ENCODE measurements around the gene BRAP.
"Not testable (repeated sequence)": the region's sequence is repeated elsewhere in the genome, so short reads cannot be mapped to it uniquely, and the experiment has no call there.

Gene BRAP

DNA sequence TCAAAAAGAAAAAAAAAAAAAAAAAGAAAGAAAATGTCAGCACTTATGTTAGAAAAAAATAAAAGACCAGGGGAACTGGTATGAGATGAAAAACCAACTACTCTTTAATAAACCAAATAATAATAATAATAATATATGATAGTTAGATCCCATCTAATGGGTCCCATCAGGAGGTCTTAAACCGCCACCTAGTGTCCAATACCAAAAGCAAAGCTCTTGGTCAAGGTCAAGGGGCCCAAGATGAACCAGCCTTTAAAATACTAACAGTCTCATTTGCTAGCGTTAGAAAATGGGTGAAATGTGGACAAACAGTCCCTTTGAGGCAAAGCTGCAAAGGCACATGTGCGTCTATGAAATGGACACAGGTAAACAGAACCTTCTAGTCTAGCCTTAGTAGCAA is 12.3 kb downstream of the BRAP start:
- DNase-seq (ENCODE audit: low read depth): no peak

DNA sequence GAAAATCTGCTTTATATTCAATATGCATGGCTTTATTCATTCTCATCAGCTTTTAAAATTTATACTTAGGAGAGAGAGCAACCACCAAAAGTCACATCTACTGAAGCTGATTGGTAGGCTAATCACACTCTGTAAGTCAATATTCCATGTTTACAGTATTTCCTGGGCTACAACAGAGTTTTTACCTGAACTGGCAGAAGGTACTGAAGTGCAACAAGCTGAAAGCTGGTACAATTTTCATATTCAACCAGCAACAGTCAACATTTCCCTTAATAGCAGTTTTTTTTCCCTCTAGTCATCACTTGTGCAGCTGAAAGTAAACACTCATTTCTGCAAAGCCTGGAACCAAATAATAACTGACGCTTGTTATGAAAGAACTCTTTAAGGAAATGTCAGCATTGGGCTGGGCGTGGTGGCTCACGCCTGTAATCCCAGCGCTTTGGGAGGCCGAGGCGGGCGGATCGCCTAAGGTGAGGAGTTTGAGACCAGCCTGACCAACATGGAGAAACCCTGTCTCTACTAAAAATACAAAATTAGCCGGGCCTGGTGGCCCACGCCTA is 12.9 kb downstream of the BRAP start:
- no peak for DNase-seq (ENCODE audit: low read depth)

DNA sequence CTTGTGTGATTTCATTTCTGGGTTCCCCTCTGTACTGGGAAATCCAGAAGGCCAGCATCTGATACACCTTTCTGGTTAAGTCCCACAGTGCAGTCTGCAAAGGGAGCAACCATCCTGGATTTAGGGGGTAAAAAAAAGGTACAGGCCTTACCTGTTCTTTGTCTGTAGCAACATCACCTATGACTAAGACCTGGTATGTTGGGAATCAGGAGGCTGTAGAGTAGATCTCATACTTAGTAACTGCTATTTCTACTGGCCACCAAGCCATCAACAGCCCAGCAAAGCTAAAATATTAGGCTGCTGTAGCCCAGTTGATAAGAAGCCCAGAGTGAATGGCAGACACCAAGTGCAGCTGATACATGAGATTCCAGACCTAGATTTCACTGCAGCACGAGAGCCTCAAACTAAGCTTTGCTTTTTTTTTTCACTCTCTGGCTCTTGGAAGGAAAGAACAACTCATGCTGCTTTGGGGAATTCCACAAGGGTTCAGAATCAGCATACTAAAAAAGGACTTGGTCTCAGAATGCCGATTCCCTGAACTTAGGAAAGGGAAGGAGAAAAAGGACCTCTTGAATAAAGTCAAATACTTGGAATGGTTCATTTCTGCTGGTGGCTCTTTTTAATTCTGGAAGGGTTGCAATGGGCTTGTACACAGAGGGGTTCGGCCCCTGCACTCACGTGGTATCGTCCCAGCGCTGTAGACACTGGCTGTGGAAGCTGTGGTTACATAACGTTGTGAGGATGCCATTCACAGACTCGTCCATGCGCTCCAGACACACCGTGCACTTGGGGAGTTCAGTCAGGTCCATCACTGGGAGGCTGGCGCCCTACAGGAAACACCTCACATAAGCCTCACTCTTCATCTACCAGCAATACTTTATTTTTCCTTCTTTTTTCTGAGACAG is 20.5 kb downstream of the BRAP start:
- DNase-seq (ENCODE audit: low read depth): no peak

DNA sequence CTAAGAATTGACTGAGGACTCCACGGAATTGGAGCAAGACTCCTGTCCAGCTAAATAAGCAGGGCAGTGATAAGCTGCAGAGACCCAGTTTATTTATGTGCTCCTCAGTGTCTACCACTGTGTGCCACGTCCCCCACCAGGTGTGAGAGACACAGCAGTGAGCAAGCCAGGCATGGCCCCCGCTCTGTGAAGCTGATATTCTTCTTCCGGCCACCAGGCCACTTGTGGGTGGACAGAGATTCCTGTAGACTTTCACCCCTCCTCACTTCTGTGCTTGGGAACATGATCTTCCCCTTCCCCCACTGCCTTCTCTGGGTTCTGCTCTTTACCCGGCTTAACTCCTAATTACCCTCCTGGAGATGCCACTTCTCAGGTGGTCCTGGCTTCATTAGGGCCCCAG is 21.3 kb downstream of the BRAP start:
- DNase-seq (ENCODE audit: low read depth): no peak

DNA sequence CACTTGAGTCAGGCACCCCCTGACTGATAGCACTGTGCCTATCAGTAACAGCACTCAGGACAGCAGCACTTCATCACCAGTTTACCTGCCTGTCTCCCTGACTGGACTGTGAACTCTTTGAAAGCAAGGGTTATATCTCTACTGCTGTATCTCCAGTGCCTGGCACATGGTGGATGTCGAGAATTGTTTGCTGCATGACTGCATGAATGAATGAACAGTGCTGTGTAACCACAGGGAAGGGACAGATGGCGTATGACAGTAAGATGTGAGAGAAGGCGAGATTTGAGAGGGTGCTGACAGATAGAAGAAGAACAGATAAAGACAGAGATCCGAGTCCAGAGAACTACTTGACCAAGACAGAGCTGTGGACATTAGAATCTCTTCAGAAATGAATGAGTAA is 29.7 kb downstream of the BRAP start:
- DNase-seq (ENCODE audit: low read depth): no peak

DNA sequence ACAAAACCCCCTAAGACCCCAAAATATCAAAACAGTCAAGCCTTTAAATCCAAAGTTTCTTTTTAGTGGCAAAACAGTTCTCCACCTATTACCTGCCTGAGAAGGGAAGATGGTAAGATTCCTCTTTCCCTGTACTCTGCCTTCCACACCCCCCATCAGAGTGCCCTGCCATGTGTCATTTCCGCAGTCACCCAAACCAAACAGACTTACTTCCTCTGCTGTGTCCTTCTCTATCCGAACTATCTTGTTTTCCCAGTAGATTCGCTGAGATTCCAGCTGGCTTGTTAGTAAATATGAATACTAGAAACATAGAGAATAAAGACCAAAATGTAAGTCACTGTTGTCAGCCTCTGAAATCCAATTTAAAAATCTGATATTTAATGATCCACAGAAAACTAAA is 30.4 kb downstream of the BRAP start:
- no peak for DNase-seq (ENCODE audit: low read depth)

DNA sequence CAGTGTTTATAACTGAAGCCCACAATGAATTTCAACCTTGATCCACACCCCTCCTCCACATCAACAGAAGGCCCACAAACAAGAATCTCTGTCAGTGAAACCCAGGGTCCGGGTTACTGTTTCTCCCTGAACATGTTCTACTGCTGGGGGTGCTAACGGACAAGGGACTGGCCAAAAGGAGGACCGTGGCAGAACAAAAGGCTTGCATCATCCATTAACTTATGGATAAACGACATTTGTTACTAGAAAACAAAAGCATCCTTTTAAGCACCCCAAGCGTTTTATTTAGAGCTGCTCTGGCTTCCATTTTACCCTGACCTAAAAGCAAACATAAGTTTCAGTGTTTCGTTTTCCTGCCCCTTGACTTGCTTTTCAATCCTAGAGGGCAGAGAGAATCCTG is 32.2 kb downstream of the BRAP start:
- DNase-seq (ENCODE audit: low read depth): no peak

DNA sequence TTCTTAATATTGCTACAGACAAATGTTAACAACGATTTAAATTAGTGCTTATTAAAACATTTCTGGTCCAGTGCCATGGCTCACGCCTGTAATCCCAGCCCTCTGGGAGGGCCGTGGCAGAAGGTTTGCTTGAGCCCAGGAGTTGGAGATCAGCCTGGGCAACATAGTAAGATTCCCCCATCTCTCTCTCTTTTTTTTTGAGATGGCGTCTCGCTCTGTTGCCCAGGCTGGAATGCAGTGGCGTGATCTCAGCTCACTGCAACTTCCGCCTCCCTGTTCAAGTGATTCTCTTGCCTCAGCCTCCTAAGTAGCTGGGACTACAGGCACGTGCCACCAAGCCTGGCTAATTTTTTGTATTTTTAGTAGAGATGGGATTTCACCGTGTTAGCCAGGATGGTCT is 33.2 kb downstream of the BRAP start:
- DNase-seq (ENCODE audit: low read depth): not testable (repeated sequence)

DNA sequence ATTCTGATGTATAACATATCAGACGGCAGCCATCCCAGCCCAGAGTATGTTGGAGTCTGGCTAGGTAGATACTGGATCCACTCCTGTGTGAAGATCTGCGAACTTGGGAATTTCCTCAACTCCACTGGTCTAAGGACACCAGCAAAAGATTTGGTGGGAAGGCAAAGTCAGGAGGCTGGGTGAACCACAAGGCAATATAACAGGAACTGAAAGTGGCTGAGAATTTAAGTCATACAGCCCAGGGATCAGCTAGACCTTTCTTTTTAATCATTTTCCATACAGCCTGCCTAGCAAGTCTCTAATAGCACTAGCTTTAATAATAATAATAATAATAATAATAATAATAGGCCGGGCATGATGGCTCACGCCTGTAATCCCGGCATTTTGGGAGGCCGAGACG is 34.8 kb downstream of the BRAP start:
- no peak for DNase-seq (ENCODE audit: low read depth)

DNA sequence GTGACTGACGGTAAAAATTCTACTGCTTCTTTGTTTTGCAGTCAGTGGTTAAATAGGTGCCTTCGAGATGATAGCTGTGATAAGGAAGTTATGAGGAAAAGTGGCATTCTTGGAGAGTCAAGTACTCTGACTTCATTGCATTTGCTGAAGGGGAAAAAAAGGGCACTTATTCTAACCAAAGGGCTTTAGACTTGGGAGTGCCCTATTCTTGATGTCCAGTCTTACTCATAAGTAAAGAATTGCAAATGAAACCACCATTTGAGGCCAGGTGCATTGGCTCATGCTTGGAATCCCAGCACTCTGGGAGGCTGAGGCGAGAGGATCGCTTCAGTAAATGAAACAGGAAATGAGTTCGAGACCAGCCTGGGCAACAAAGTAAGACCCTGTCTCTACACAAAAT is 40.3 kb downstream of the BRAP start:
- DNase-seq (ENCODE audit: low read depth): no peak

DNA sequence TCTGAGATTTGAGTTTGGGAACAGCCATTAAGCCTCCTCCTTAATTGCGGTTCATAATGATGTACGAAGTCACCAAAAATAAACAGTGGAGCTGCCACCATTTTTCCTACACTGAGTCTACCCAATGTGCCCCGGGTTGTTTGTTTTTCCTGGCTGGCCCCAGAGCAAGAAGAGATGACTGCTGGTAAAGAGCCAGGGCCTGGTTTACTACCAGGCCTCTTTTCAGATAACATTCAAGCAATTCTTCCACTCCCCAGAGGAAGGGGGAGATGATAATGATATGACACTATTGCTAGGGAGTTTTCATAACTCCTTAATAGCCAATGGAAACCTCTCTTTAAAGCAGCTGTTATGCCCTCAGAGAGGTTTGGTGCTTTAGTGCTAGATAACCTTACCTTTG is 42.3 kb downstream of the BRAP start:
- DNase-seq (ENCODE audit: low read depth): no peak

DNA sequence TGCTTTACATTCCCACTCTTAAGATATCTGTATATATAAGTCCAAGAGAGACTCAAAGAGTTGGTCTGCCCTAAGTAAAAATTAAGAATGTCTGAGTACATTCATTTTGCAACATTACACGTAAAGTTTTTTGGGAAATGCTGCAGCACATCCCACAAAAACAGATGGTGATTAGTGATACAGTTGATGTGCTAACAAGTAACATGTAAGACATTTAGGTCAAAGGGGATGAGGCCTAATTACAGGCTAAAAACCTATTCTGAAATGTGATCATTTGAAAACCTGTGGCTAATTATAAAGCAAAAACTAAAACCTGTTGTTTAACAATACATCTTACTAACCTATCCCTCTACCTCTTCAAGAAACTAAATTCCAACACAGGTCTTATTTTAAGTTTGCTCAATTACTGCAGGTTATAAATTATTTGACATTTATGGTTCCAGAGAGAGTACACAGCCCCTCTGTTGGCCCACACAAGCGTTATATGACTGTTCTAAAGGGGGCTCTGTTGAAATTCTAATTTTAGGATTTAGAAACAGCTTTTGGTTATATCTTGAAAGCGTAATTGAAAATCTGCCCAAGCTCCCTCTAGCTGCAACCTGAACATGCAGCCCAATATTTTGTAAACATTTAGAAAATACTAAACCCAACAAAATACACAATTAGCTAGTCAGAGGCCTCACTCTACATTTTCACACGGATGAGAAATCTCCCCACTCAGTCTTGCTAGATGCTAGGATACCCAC is 42.9 kb downstream of the BRAP start:
- DNase-seq (ENCODE audit: low read depth): no peak

DNA sequence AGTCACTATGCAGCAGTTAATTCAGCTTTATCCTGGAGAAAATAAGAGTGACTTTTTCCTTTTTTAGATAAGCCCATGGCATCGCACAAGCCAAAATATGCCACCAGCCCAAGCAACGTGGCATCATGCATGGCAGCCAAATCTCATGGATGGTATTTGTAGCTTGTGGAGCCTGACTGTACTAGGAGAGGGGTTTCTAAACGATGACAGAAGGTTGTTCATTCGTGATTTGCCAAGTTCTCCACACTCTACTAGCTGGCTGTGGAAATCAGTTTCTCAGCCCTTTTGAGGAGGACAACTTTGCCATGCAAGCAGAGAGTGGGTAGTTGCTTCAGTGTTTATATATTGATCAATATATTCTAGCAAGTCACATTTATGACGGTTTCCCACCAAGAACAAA is 45.2 kb downstream of the BRAP start:
- DNase-seq (ENCODE audit: low read depth): no peak

DNA sequence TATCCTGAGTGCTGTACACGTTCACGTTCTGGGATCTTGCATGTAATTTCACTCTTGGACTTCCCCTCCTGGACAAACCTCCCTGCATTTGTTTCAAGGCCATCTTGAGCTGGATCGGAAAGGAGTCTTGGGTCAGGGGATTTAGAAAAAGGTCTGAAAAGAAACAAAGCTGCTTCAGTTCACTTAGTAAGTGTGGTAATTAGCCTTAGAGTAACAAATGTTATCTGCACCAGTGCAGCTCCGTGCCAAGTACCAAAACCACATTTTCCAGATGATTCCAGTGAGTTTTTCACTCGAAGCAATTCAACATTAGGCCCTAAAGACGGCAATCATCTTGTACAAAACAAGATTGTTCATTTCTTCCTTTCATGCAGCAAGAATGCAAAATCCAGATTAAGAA is 47.2 kb downstream of the BRAP start:
- DNase-seq (ENCODE audit: low read depth): no peak

DNA sequence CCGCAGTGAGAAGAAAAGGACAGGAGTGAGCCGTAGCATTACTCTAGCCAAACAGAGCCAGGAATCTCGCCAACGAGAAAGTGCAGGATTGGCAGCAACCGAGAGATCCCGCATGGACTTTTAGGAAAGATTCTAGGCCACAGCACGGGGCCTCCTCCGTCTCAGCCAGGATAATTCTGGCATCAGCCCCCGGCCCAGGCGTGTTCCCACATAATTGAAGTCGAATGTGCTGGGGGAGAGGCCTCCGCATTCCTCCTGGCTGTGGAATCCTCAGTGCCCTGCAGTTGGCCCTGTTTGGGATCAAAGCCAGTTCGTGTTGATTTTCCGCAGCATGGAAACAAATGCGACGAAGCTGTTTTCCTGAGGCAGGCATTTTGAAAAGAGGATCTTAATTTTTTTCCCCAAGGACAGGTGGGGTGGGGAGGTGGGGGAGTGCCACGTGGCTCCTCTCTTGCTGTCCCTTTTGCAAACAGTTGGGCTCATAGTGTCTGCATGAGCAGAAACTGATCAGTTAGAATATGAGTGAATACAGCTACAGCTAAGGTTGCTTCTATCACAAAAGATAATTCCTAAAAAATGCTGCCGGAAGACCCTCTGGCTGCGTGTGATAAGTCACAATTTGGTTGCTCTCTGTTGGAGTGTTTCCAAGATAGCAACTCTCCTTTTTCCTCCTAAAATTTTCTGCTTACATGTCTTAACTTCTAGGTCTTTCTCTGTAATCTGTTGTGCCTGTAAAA is 49.4 kb downstream of the BRAP start:
- no peak for DNase-seq (ENCODE audit: low read depth)

DNA sequence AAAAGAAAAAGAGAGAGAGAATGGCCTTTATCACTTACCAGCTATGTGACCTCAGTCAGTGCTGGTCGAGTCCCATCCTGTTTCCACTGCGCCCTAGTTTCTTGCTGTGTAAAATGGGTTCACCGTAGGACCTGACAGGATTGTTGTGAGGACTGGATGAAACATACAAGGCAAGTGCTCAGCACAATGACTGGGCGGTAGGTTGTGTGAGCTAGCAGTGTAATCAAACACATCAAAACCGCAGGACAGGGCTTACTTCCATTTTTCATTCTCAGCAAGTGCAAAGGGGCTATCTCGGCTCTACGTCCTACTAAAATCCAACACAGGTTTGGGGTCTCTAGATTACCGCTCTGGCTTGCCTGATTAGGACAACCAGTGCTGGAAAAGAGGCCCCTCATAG is 50.2 kb downstream of the BRAP start:
- no peak for DNase-seq (ENCODE audit: low read depth)

DNA sequence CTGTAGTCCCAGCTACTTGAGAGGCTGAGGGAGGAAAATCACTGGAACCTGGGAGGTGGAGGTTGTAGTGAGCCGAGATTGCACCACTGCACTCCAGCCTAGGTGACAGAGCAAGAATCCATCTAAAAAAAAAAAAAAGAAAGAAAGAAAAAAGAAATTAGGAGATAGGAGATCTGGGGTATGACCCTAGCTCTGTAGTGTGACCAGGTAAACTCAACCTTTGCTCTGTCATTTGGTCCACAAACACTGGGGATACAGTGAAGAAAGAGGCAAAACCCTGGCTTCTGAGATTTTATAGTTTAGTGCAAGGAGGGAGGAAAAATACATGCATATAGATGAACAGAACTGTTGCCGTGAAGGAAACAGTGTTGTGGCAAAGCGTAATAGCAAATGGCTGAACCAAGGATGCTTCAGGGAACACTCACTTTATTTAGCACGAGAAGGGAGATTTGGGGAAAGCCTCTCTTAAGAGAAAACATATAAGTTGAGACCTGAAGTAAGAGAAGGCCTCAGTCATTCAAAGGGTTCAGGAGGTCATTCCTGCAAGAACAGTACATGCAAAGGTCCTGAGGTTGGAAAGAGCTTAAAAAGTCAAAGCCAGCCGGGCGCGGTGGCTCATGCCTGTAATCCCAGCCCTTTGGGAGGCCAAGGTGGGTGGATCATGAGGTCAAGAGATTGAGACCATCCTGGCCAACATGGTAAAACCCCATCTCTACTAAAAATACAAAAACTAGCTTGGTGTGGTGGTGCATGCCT is 57.1 kb downstream of the BRAP start:
- no peak for DNase-seq (ENCODE audit: low read depth)

DNA sequence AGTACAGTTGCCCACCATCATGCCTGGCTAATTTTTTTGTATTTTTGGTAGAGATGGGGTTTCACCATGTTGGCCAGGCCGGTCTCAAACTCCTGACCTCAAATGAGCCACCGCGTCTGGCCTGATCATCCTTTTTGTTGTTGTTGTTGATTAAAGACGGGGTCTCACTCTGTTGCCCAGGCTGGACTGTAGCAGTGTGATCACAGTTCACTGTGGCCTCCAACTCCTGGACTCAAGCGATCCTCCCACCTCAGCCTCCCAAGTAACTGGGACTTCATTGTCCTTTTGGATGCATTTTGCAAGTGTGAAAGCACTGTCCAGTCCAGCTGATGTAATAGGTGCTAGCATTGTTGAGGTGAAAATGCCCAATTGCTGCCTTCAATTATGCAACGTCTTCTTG is 59.5 kb downstream of the BRAP start:
- no peak for DNase-seq (ENCODE audit: low read depth)

DNA sequence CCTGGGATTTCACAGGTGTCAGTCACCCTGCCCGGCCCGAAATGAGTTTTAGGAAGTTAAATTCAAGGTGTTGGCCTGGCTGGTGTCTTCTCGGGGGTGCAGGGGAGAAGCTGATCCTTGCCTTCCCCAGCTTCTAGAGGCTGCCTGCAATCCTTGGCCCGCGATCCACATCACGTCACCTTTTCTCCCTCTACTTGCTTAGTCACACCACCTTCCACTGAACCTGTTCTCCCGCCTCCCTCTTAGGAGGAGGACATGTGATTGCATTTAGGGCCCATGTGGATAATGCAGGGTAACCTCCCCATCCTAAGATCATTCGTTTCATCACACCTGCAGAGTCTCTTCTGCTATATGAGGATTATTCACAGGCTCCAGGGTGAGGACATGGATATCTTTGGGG is 61.2 kb downstream of the BRAP start:
- no peak for DNase-seq (ENCODE audit: low read depth)

DNA sequence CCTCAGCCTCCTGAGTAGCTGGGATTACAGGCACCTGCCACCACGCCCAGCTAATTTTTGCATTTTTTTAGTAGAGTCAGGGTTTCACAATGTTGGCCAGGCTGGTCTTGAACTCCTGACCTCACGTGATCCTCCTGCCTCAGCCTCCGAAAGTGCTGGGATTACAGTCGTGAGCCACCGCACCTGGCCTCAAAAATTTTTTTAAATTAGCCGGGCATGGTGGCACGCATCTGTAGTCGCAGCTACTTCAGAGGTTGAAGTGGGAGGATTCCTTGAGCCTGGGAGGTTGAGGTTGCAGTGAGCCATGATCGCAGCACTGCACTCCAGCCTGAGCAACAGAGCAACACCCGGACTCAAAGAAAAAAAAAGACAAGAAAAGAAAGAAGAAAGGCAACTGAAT is 67.9 kb downstream of the BRAP start:
- DNase-seq (ENCODE audit: low read depth): not testable (repeated sequence)

DNA sequence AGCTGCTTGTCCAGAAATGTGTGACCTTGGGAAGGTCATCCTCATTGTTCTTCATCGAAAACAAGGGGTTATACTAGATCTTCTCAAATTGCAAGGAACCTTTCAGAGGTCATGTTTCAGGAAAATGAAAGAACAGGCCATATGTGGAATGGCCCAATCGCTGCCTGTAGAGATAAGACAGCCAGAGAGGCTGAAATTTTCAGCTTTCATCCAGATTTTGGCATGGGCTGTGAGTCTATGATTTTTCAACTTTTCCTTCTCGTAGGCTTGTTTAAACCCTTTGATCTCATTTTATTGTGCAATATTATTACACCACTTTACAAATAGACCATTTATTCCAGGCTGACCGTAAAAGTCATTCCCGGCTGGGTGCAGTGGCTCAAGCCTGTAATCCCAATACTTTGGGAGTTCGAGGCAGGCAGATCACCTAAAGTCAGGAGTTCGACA is 69.6 kb downstream of the BRAP start:
- no peak for DNase-seq (ENCODE audit: low read depth)

DNA sequence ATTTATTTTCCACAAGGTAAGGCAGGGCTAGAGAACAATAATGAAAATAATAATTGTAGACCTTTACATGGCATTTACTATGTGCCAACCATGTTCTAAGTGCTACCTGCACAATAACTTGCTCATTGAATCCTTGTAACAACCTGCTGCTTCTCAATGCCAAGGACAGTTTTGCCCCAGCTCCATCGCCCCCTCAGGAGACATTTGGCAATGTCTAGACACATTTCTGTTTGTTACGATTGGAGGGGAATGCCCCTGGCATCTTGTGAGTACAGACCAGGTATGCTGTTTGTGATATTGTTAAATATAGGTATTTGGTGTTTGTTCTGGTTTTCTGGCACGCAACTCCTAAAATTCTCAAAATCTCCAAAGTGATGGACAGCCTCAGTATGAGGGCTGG is 78.5 kb downstream of the BRAP start:
- DNase-seq (ENCODE audit: low read depth): no peak

Measured in activated T-helper 9 cell treated with anti-CD3 and anti-CD28 coated beads, Interleukin-2, amount 50 U/mL, for 16 hours (primary cell).